Ovary (tissue), 9 donors: ENCODE results near the gene STYXL1. TPM values are rescaled to one million over a fixed set of nuclear protein-coding genes. Genes with fewer than 3 reads are reported as not detected.
A peak's percentile ranks its signal among the peaks of the same experiment; 100 is the strongest.

Experiments
- DNase-seq, 5 donors: peaks; one replicate each; pipeline ENCODE4 v3.0.0-alpha.2; 2019 to 2020
- H3K27ac ChIP-seq, 2 donors: fragments of 200-600 bp; one replicate each; pipeline versions ENCODE4 v1.5.1 to v1.8.0; 2019 to 2022
- H3K27me3 ChIP-seq: fragments of 200-600 bp; one replicate; pipeline ENCODE4 v1.8.0; 2022
- H3K36me3 ChIP-seq: fragments of 200-600 bp; sonication (generic); one replicate; pipeline ENCODE4 v1.5.1; 2019
- H3K4me1 ChIP-seq: one replicate; pipeline ENCODE4 v1.8.1; 2013; ENCODE audit warnings: mild to moderate bottlenecking, moderate library complexity; ENCODE audit not compliant: insufficient read depth
- H3K4me3 ChIP-seq: fragments of 200-600 bp; sonication (generic); one replicate; pipeline ENCODE4 v1.5.1; 2017
- H3K9me3 ChIP-seq, 2 donors: fragments of 200-600 bp in 1 of 2; sonication (generic) in 1 of 2; one replicate each; pipeline versions ENCODE4 v1.5.1 to v1.8.1; 2013 to 2019; ENCODE audit warnings: mild to moderate bottlenecking in 1 of 2, moderate library complexity in 1 of 2
- CTCF ChIP-seq, 3 donors: fragments of 450-650 bp in 2 of 3; fragments of 200-600 bp in 1 of 3; IDR thresholded peaks; one replicate each; pipeline versions ENCODE4 v1.5.1 to v1.8.0; 2016 to 2022; ENCODE audit warnings: antibody characterized with exemption in 3 of 3, mild to moderate bottlenecking in 1 of 3
- EP300 ChIP-seq: sonication (generic); formaldehyde crosslinking; IDR thresholded peaks from one replicate; pipeline ENCODE4 v1.6.1; 2017; ENCODE audit warnings: antibody characterized with exemption
- POLR2A ChIP-seq: fragments of 450-650 bp; IDR thresholded peaks from one replicate; pipeline ENCODE4 v1.6.1; 2017; ENCODE audit warnings: antibody characterized with exemption, mild to moderate bottlenecking, moderate library complexity
- WGBS, 3 donors: extraction: QIAGEN DNeasy Blood & Tissue Kit in 1 of 3; methylation state at CpG; one replicate each; pipeline versions ENCODE4 v1.1.5 to v1.1.7; 2013 to 2017; 5-methylcytosine and 5-hydroxymethylcytosine counted together
- intact Hi-C, 4 donors: fragments of 100-400 bp; cut with DNase I; formaldehyde crosslinking; loops; one replicate each; pipeline versions ENCODE4 v1.11.0 to v1.15.1; 2022 to 2023
- polyA plus RNA-seq, 2 donors: library from polyadenylated mRNA; stranded (reverse); fragments of 200-250 nt in 1 of 2; fragments of 350-450 nt in 1 of 2; fragmentation: Illumina TruSeq in 1 of 2; extraction: RNeasy Lipid Tissue Mini Kit (QIAGEN cat#74804) in 1 of 2; gene quantifications; one replicate each; pipeline ENCODE4 v1.2.3, GENCODE V29; 2013 to 2014
- total RNA-seq, 7 donors: library from RNA; depleted of rRNA in 2 of 7; stranded (reverse); fragments of >200 nt in 2 of 7; fragmentation: NEBNext Ultra II Directional in 3 of 7; extraction: Animal tissue kit (Norgen Biotek cat#: 25700) in 3 of 7; gene quantifications; one replicate each; pipeline versions ENCODE4 v1.1.0 to v1.2.4, GENCODE V29; 2016 to 2023
- donor health status: DM: no; HTN: no; CAD: no; lungs with moderate emphysema.
- donor health status: DM: no; HTN: no; CAD: no.
- donor health status: Bipolar disorder and iron deficiency.
- donor health status: DM: yes; HTN: yes; CAD: no.
- donor health status: DM: no; HTN: no; CAD: no.
- donor health status: DM: yes; HTN: yes; CAD: no.

The STYXL1 gene
- total and polyA plus RNA-seq, 9 donors, result 15.7 to 39.9 (median 31.2) TPM

GRCh38 chr7:76065016-76065612, 17.3 kb upstream of the STYXL1 start:
- Histone ChIP-seq H3K4me3 (no peak overlapping the region), H3K9me3 (no peaks in the 10 kb centered on the region), H3K27ac (no peak overlapping the region), H3K27me3 (no peaks in the 10 kb centered on the region), H3K36me3 (no peaks in the 10 kb centered on the region), H3K4me1 (no peaks in the 10 kb centered on the region)
- no peak for DNase-seq
- WGBS, 3 donors, result 90 to 91% (median 91%) methylated on average over 14 of the region's 14 CpGs
- no peak for TF ChIP-seq EP300
- no peak for TF ChIP-seq POLR2A
- TF ChIP-seq CTCF (IDR thresholded peaks at IDR 0.05), result no peak
- intact Hi-C loops, result no loop called here

- H3K4me1 ChIP-seq, result no peaks in the 10 kb centered on the region
- H3K27me3 ChIP-seq, result no peaks in the 10 kb centered on the region
- H3K27ac ChIP-seq, result no peak overlapping the region
- TF ChIP-seq EP300 (no peak), CTCF (IDR thresholded peaks at IDR 0.05) (no peak), POLR2A (no peak)
- WGBS, 3 donors, result 94 to 96% (median 95%) methylated on average over 24 of the region's 24 CpGs
- H3K4me3 ChIP-seq, result no peak overlapping the region
- H3K9me3 ChIP-seq, result no peaks in the 10 kb centered on the region
- no peak for DNase-seq
- no peaks in the 10 kb centered on the region for H3K36me3 ChIP-seq
- intact Hi-C loops, result no loop called here
These were observed 16.6 kb upstream of the STYXL1 start for GRCh38 chr7:76064208-76064970.

- Histone ChIP-seq H3K36me3 (no peaks in the 10 kb centered on the region), H3K9me3 (no peaks in the 10 kb centered on the region), H3K27ac (no peak overlapping the region), H3K4me1 (no peaks in the 10 kb centered on the region), H3K27me3 (no peaks in the 10 kb centered on the region), H3K4me3 (no peak overlapping the region)
- intact Hi-C loops, result no loop called here
- WGBS, 3 donors, result 74 to 79% (median 76%) methylated on average over 13 to 14 of the region's 14 CpGs
- no peak for TF ChIP-seq EP300
- TF ChIP-seq CTCF (IDR thresholded peaks at IDR 0.05), result no peak
- TF ChIP-seq POLR2A, result no peak
- peak in 1 of 5 donors; percentile 59 for DNase-seq
These were observed 15.7 kb upstream of the STYXL1 start for GRCh38 chr7:76063525-76063924.

GRCh38 chr7:76063114-76063513, 15.3 kb upstream of the STYXL1 start:
- H3K4me3 ChIP-seq, result no peak overlapping the region
- WGBS, 3 donors, result 94 to 95% (median 95%) methylated on average over 10 of the region's 10 CpGs
- no peaks in the 10 kb centered on the region for H3K4me1 ChIP-seq
- H3K36me3 ChIP-seq, result no peaks in the 10 kb centered on the region
- H3K9me3 ChIP-seq, result no peaks in the 10 kb centered on the region
- H3K27ac ChIP-seq, result no peak overlapping the region
- no peaks in the 10 kb centered on the region for H3K27me3 ChIP-seq
- no peak for TF ChIP-seq EP300
- TF ChIP-seq POLR2A, result no peak
- no peak for TF ChIP-seq CTCF (IDR thresholded peaks at IDR 0.05)
- no peak for DNase-seq
- intact Hi-C loops, result no loop called here
